H9 (cell line): ENCODE results near the gene CCDC134. TPM values are rescaled to one million over a fixed set of nuclear protein-coding genes. Genes with fewer than 3 reads are reported as not detected.
A peak's percentile ranks its signal among the peaks of the same experiment; 100 is the strongest.

Source experiments
- DNase-seq: peaks from one replicate; pipeline ENCODE4 v3.0.0-alpha.2; 2017
- H2AFZ ChIP-seq: one replicate; pipeline ENCODE4 v1.6.1; 2013; ENCODE audit warnings: mild to moderate bottlenecking, low read length, control low read depth, moderate library complexity
- H2AK5ac ChIP-seq: 2 replicates; pipeline ENCODE4 v1.6.1; 2013; ENCODE audit warnings: low read length, control low read depth, mixed read lengths; ENCODE audit not compliant: insufficient read length
- H2BK120ac ChIP-seq: one replicate; pipeline ENCODE4 v1.6.1; 2013; ENCODE audit warnings: low read depth, mild to moderate bottlenecking, low read length, control low read depth, inconsistent platforms; ENCODE audit not compliant: poor library complexity, severe bottlenecking
- H2BK12ac ChIP-seq: 2 replicates; pipeline ENCODE4 v1.6.1; 2013; ENCODE audit warnings: low read length, control low read depth, mixed read lengths, low read depth; ENCODE audit not compliant: insufficient read length
- H2BK15ac ChIP-seq: 2 replicates; pipeline ENCODE4 v1.6.1; 2013; ENCODE audit warnings: low read depth, low read length, control low read depth
- H2BK20ac ChIP-seq: one replicate; pipeline ENCODE4 v1.6.1; 2013; ENCODE audit warnings: low read depth, mild to moderate bottlenecking, low read length, control low read depth, inconsistent platforms; ENCODE audit not compliant: poor library complexity, severe bottlenecking
- H2BK5ac ChIP-seq: 2 replicates; pipeline ENCODE4 v1.6.1; 2013; ENCODE audit warnings: low read length, control low read depth, mixed read lengths; ENCODE audit not compliant: insufficient read length
- H3K14ac ChIP-seq: 2 replicates; pipeline ENCODE4 v1.6.1; 2013; ENCODE audit warnings: low read length, control low read depth; ENCODE audit not compliant: insufficient read depth
- H3K18ac ChIP-seq: 2 replicates; pipeline ENCODE4 v1.6.1; 2013; ENCODE audit warnings: low read depth, mild to moderate bottlenecking, mixed read lengths, low read length, control low read depth; ENCODE audit not compliant: insufficient read length
- H3K23ac ChIP-seq: 2 replicates; pipeline ENCODE4 v1.6.1; 2013; ENCODE audit warnings: low read length, control low read depth, mixed read lengths, low read depth; ENCODE audit not compliant: insufficient read length
- H3K23me2 ChIP-seq: 2 replicates; pipeline ENCODE4 v1.6.1; 2013; ENCODE audit warnings: low read depth, mild to moderate bottlenecking, mixed read lengths, low read length, control low read depth; ENCODE audit not compliant: insufficient read length, poor library complexity, severe bottlenecking
- H3K27ac ChIP-seq: 2 replicates; pipeline ENCODE4 v1.5.1; 2013; ENCODE audit warnings: low read length, control low read depth, mixed read lengths, low read depth; ENCODE audit not compliant: insufficient read length
- H3K27me3 ChIP-seq: 2 replicates; pipeline ENCODE4 v1.6.1; 2013; ENCODE audit warnings: low read length, control low read depth, inconsistent platforms; ENCODE audit not compliant: insufficient read depth
- H3K4ac ChIP-seq: 2 replicates; pipeline ENCODE4 v1.6.1; 2013; ENCODE audit warnings: low read depth, mild to moderate bottlenecking, control low read depth, inconsistent platforms, low read length, moderate library complexity
- H3K4me1 ChIP-seq: 2 replicates; pipeline ENCODE4 v1.6.1; 2013; ENCODE audit warnings: low read length, control low read depth, inconsistent platforms; ENCODE audit not compliant: insufficient read depth
- H3K4me2 ChIP-seq: 2 replicates; pipeline ENCODE4 v1.6.1; 2013; ENCODE audit warnings: low read length, control low read depth, mixed read lengths; ENCODE audit not compliant: insufficient read length, insufficient read depth
- H3K56ac ChIP-seq: 2 replicates; pipeline ENCODE4 v1.6.1; 2013; ENCODE audit warnings: low read depth, mild to moderate bottlenecking, mixed read lengths, low read length, control low read depth; ENCODE audit not compliant: insufficient read length
- H3K79me1 ChIP-seq: 2 replicates; pipeline ENCODE4 v1.6.1; 2013; ENCODE audit warnings: low read depth, mild to moderate bottlenecking, moderate library complexity, low read length, control low read depth, inconsistent platforms; ENCODE audit not compliant: insufficient read depth, poor library complexity, severe bottlenecking
- H3K79me2 ChIP-seq: 2 replicates; pipeline ENCODE4 v1.6.1; 2013; ENCODE audit warnings: low read length, control low read depth, inconsistent platforms; ENCODE audit not compliant: insufficient read depth
- H3K9ac ChIP-seq: 2 replicates; pipeline ENCODE4 v1.6.1; 2013; ENCODE audit warnings: low read length, control low read depth, mixed read lengths; ENCODE audit not compliant: insufficient read length; ENCODE audit errors: extremely low read depth
- H3K9me3 ChIP-seq: one replicate; pipeline ENCODE4 v1.6.1; 2013; ENCODE audit warnings: low read depth, low read length, inconsistent platforms; ENCODE audit not compliant: control insufficient read depth
- H3T11ph ChIP-seq: one replicate; pipeline ENCODE4 v1.6.1; 2013; ENCODE audit warnings: mild to moderate bottlenecking, low read length, control low read depth, inconsistent platforms
- H4K20me1 ChIP-seq: one replicate; pipeline ENCODE4 v1.6.1; 2013; ENCODE audit not compliant: control insufficient read depth, insufficient read length, insufficient read depth
- H4K5ac ChIP-seq: 2 replicates; pipeline ENCODE4 v1.6.1; 2013; ENCODE audit warnings: low read depth, mild to moderate bottlenecking, mixed read lengths, low read length, control low read depth; ENCODE audit not compliant: insufficient read length
- H4K8ac ChIP-seq: replicated peaks from 2 replicates; pipeline ENCODE4 v1.6.1; 2013; ENCODE audit warnings: low read length, control low read depth, mixed read lengths, low read depth; ENCODE audit not compliant: insufficient read length
- H4K91ac ChIP-seq: 2 replicates; pipeline ENCODE4 v1.6.1; 2013; ENCODE audit warnings: low read depth, mild to moderate bottlenecking, moderate library complexity, mixed read lengths, low read length, control low read depth; ENCODE audit not compliant: insufficient read length
- H3K27ac Mint-ChIP-seq, 3 experiments: 2 replicates in 2 of 3; 3 replicates in 1 of 3; pipeline ENCODE4 v1.8.0; 2020 to 2021; ENCODE audit warnings: mixed read lengths in 3 of 3, mild to moderate bottlenecking in 1 of 3, moderate library complexity in 1 of 3
- H3K27me3 Mint-ChIP-seq: 2 replicates; pipeline ENCODE4 v1.8.0; 2021; ENCODE audit warnings: low read depth, mild to moderate bottlenecking, moderate library complexity, mixed read lengths
- H3K36me3 Mint-ChIP-seq, 3 experiments: 2 replicates in 2 of 3; 3 replicates in 1 of 3; pipeline ENCODE4 v1.8.0; 2020 to 2021; ENCODE audit warnings: low read depth in 3 of 3, mixed read lengths in 3 of 3; ENCODE audit not compliant: insufficient read depth in 1 of 3
- H3K4me1 Mint-ChIP-seq, 2 experiments: 2 replicates each; pipeline ENCODE4 v1.8.0; 2020; ENCODE audit warnings: mixed read lengths in 2 of 2
- H3K4me3 Mint-ChIP-seq, 2 experiments: 2 replicates in 1 of 2; 3 replicates in 1 of 2; pipeline ENCODE4 v1.8.0; 2020 to 2021; ENCODE audit warnings: mild to moderate bottlenecking in 2 of 2, mixed read lengths in 2 of 2, moderate library complexity in 1 of 2
- H3K9me3 Mint-ChIP-seq, 2 experiments: 2 replicates in 1 of 2; 3 replicates in 1 of 2; pipeline ENCODE4 v1.8.0; 2020; ENCODE audit warnings: mild to moderate bottlenecking in 2 of 2, mixed read lengths in 2 of 2, moderate library complexity in 1 of 2
- CTCF ChIP-seq: fragments of 200-600 bp; sonication (generic); conservative IDR thresholded peaks from 3 replicates; pipeline ENCODE4 v1.8.0; 2021; ENCODE audit warnings: antibody characterized with exemption, mild to moderate bottlenecking
- WGBS: extraction: QIAGEN DNeasy Blood & Tissue Kit; methylation state at CpG from one replicate; pipeline ENCODE4 v1.1.7; 2013; ENCODE audit warnings: missing lambda C conversion rate, low lambda C conversion rate, mixed read lengths; ENCODE audit not compliant: insufficient read length; ENCODE audit errors: extremely low coverage; 5-methylcytosine and 5-hydroxymethylcytosine counted together
- total RNA-seq: library from RNA; stranded (reverse); gene quantifications from 2 replicates; pipeline ENCODE4 v1.2.1, GENCODE V29; 2021

CCDC134 gene
- total RNA-seq, 1 experiment from 2014 or later, result 20.7 TPM

GRCh38 chr22:41820447-41820846 is 20.0 kb downstream of the CCDC134 start:
- Histone ChIP-seq H3K79me1 (no peaks in the 10 kb centered on the region), H2AFZ (no peak overlapping the region), H3K23me2 (no peaks in the 10 kb centered on the region), H3K4me2 (no peak overlapping the region), H2BK12ac (no peak overlapping the region), H4K20me1 (no peaks in the 10 kb centered on the region), H3K27me3 (no peaks in the 10 kb centered on the region), H2BK120ac (no peak overlapping the region), H3T11ph (no peak overlapping the region), H3K27ac (no peak overlapping the region), H3K56ac (no peak overlapping the region), H3K14ac (no peak overlapping the region), H3K79me2 (no peaks in the 10 kb centered on the region), H3K4ac (no peak overlapping the region), H3K9ac (no peak overlapping the region), H2AK5ac (no peak overlapping the region), H2BK15ac (no peak overlapping the region), H4K8ac (no peak overlapping the region), H2BK5ac (no peak overlapping the region), H4K5ac (no peak overlapping the region), H3K18ac (no peak overlapping the region), H3K4me1 (peaks cover 3% of the 10 kb centered on the region; the same call in 1 of the 2 replicates), H3K23ac (no peak overlapping the region), H3K9me3 (no peaks in the 10 kb centered on the region), H2BK20ac (no peak overlapping the region), H4K91ac (no peak overlapping the region)
- DNase-seq, result no peak
- Mint-ChIP-seq H3K27me3 (no peaks in the 10 kb centered on the region; the same call in 1 of the 2 replicates), H3K4me1 (peaks cover 11 to 26% of the 10 kb centered on the region in 2 experiments), H3K36me3 (peaks cover 8 to 51% (median 31%) of the 10 kb centered on the region in 3 experiments), H3K4me3 (no peak overlapping the region), H3K27ac (peak overlapping the region in 1 of 3 experiments; percentile 75; a peak in 3 of 7 replicates), H3K9me3 (no peaks in the 10 kb centered on the region)
- WGBS, result no CpG with 5 or more reads among the region's 5 CpGs
- no peak for TF ChIP-seq CTCF
